NT2/D1 (cell line): ENCODE measurements around the gene INHBB.

Experiments
- YY1 ChIP-seq: IDR thresholded peaks from 2 replicates; pipeline ENCODE4 v1.6.1; 2011; ENCODE audit not compliant: insufficient read length, insufficient read depth
- ZNF274 ChIP-seq: IDR thresholded peaks from 2 replicates; pipeline ENCODE4 v1.6.1; 2011; ENCODE audit warnings: mild to moderate bottlenecking, low read depth, low read length

DNA sequence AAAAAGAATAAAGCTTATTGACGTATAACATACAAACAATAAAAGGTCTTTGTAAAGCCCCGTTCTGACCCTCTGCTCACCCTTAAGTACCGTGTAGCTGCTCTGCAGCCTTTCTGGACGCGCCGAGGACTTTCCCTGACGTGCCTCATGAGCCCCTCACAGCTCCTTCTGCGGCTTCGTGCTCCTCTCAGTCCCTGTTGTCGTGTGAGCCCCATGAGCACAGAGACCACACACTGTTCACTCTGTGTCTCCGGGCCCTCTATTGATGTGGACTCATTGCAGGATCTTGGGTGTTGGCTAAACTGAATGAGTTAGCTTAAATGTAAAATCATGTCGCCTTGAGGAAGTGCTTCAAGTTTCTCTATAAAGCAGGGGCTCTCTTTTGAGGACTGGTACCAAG, 43.6 kb upstream of the INHBB start:
- TF ChIP-seq YY1 (no peak), ZNF274 (no peak)
